H1 (cell line): ENCODE data around the gene NPAS4. TPM values are rescaled to one million over a fixed set of nuclear protein-coding genes. Genes with fewer than 3 reads are reported as not detected.

Source experiments
- CTCF ChIA-PET: fragments of 300-600 bp; sonication (Branson Sonifier 250); formaldehyde crosslinking; loops from one replicate; lab custom pipeline; 2021; ENCODE audit not compliant: partially characterized antibody; lab: Charles Lee
- POLR2A ChIA-PET: fragments of 300-600 bp; sonication (Branson Sonifier 250); formaldehyde crosslinking; loops from one replicate; lab custom pipeline; 2021; ENCODE audit warnings: inconsistent platforms; ENCODE audit not compliant: partially characterized antibody; lab: Charles Lee
- DNase-seq, 2 experiments: peaks; one replicate each; pipeline versions ENCODE4 v3.0.0 to v3.0.0-alpha.2; 2010 to 2022; ENCODE audit warnings: low spot score in 2 of 2, low read depth in 1 of 2, mixed read lengths in 1 of 2
- FAIRE-seq: peaks from 2 replicates; lab custom pipeline; 2011; peaks lifted over from hg19 to GRCh38; lab: Jason Lieb, UNC
- H2AFZ ChIP-seq: 2 replicates; pipeline ENCODE4 v1.8.1; 2012; ENCODE audit warnings: low read length, inconsistent platforms
- H2AK5ac ChIP-seq: 2 replicates; pipeline ENCODE4 v1.6.1; 2013; ENCODE audit warnings: low read depth, low read length
- H2BK120ac ChIP-seq: replicated peaks from 2 replicates; pipeline ENCODE3; 2013; ENCODE audit warnings: low read depth, low read length, inconsistent platforms
- H2BK12ac ChIP-seq: 2 replicates; pipeline ENCODE4 v1.6.1; 2013; ENCODE audit warnings: low read depth, low read length
- H2BK15ac ChIP-seq: 2 replicates; pipeline ENCODE4 v1.6.1; 2013; ENCODE audit warnings: low read length
- H2BK20ac ChIP-seq: 2 replicates; pipeline ENCODE4 v1.6.1; 2013; ENCODE audit warnings: low read length
- H2BK5ac ChIP-seq: 2 replicates; pipeline ENCODE4 v1.6.1; 2013; ENCODE audit warnings: low read depth, low read length
- H3K14ac ChIP-seq: 2 replicates; pipeline ENCODE4 v1.6.1; 2013; ENCODE audit warnings: inconsistent platforms; ENCODE audit not compliant: insufficient read length
- H3K18ac ChIP-seq: 2 replicates; pipeline ENCODE4 v1.6.1; 2013; ENCODE audit warnings: low read length; ENCODE audit errors: extremely low read depth
- H3K23ac ChIP-seq: 2 replicates; pipeline ENCODE4 v1.6.1; 2013; ENCODE audit warnings: inconsistent platforms; ENCODE audit not compliant: insufficient read length
- H3K23me2 ChIP-seq: 2 replicates; pipeline ENCODE4 v1.6.1; 2013; ENCODE audit warnings: low read depth, low read length
- H3K27ac ChIP-seq: 2 replicates; pipeline ENCODE4 v1.6.1; 2011; ENCODE audit warnings: low read depth, low read length, inconsistent platforms
- H3K27me3 ChIP-seq, 4 experiments: replicated peaks in 1 of 4; 1 replicate in 1 of 4; 2 replicates in 3 of 4; pipeline versions ENCODE4 v1.6.1 to v1.8.1; 2011 to 2013; ENCODE audit warnings: low read length in 3 of 4, mild to moderate bottlenecking in 3 of 4, inconsistent platforms in 2 of 4, mixed read lengths in 2 of 4, moderate library complexity in 1 of 4; ENCODE audit not compliant: control insufficient read depth in 3 of 4, insufficient read depth in 3 of 4; ENCODE audit errors: extremely low read depth in 1 of 4
- H3K36me3 ChIP-seq, 4 experiments: 2 replicates each; pipeline versions ENCODE4 v1.6.1 to v1.8.1; 2011 to 2013; ENCODE audit warnings: mild to moderate bottlenecking in 4 of 4, low read length in 3 of 4, moderate library complexity in 2 of 4, control low read depth in 1 of 4, inconsistent platforms in 1 of 4; ENCODE audit not compliant: insufficient read depth in 4 of 4, control insufficient read depth in 2 of 4
- H3K4ac ChIP-seq: replicated peaks from 2 replicates; pipeline ENCODE3; 2013; ENCODE audit warnings: low read length, low read depth, mixed read lengths, inconsistent platforms; ENCODE audit not compliant: insufficient read length
- H3K4me1 ChIP-seq, 4 experiments: replicated peaks in 1 of 4; 1 replicate in 1 of 4; 2 replicates in 3 of 4; pipeline versions ENCODE4 v1.6.1 to v1.8.1; 2011 to 2013; ENCODE audit warnings: low read length in 3 of 4, inconsistent platforms in 2 of 4, mixed read lengths in 1 of 4; ENCODE audit not compliant: insufficient read depth in 4 of 4, control insufficient read depth in 3 of 4
- H3K4me2 ChIP-seq, 2 experiments: 2 replicates each; pipeline versions ENCODE4 v1.6.1 to v1.8.1; 2011 to 2013; ENCODE audit warnings: low read depth in 2 of 2, low read length in 2 of 2, control low read depth in 1 of 2, inconsistent platforms in 1 of 2, mild to moderate bottlenecking in 1 of 2; ENCODE audit not compliant: insufficient read depth in 1 of 2
- H3K4me3 ChIP-seq, 4 experiments: fragments of 200-600, 300-600 bp in 1 of 4; sonication (generic), shearing (Covaris generic), sonication (Bioruptor Twin) in 1 of 4; 2 replicates each; pipeline versions ENCODE4 v1.5.1 to v1.8.1; 2011 to 2016; ENCODE audit warnings: low read length in 4 of 4, low read depth in 3 of 4, control low read depth in 2 of 4, inconsistent platforms in 2 of 4, mild to moderate bottlenecking in 2 of 4, mixed read lengths in 1 of 4, moderate library complexity in 1 of 4; ENCODE audit not compliant: insufficient read depth in 2 of 4; ENCODE audit errors: extremely low read depth in 1 of 4
- H3K56ac ChIP-seq: replicated peaks from 2 replicates; pipeline ENCODE3; 2013; ENCODE audit warnings: low read depth, mild to moderate bottlenecking, mixed read lengths, low read length, inconsistent platforms; ENCODE audit not compliant: insufficient read length
- H3K79me1 ChIP-seq: 2 replicates; pipeline ENCODE4 v1.6.1; 2013; ENCODE audit warnings: low read depth, low read length, control low read depth
- H3K79me2 ChIP-seq, 2 experiments: 2 replicates each; pipeline versions ENCODE4 v1.6.1 to v1.8.1; 2012 to 2013; ENCODE audit warnings: low read length in 2 of 2, mild to moderate bottlenecking in 2 of 2, inconsistent platforms in 1 of 2; ENCODE audit not compliant: insufficient read depth in 2 of 2, control insufficient read depth in 1 of 2
- H3K9ac ChIP-seq, 4 experiments: replicated peaks in 1 of 4; 1 replicate in 1 of 4; 2 replicates in 3 of 4; pipeline versions ENCODE4 v1.6.1 to v1.8.1; 2011 to 2013; ENCODE audit warnings: low read depth in 3 of 4, low read length in 3 of 4, control low read depth in 2 of 4, mild to moderate bottlenecking in 2 of 4, moderate library complexity in 2 of 4, inconsistent platforms in 1 of 4; ENCODE audit errors: extremely low read depth in 1 of 4
- H3K9me3 ChIP-seq, 2 experiments: 2 replicates each; pipeline versions ENCODE4 v1.6.1 to v1.8.1; 2012 to 2013; ENCODE audit warnings: mild to moderate bottlenecking in 2 of 2, moderate library complexity in 2 of 2, control low read depth in 1 of 2, inconsistent platforms in 1 of 2, low read depth in 1 of 2, low read length in 1 of 2, mixed read lengths in 1 of 2; ENCODE audit not compliant: insufficient read depth in 2 of 2
- H4K20me1 ChIP-seq, 2 experiments: replicated peaks in 1 of 2; 2 replicates each; pipeline versions ENCODE3 to v1.8.1; 2011 to 2013; ENCODE audit warnings: inconsistent platforms in 2 of 2, low read length in 2 of 2, mild to moderate bottlenecking in 1 of 2; ENCODE audit not compliant: insufficient read depth in 2 of 2, control insufficient read depth in 1 of 2
- H4K5ac ChIP-seq: 2 replicates; pipeline ENCODE4 v1.6.1; 2013; ENCODE audit warnings: low read length, low read depth, mixed read lengths, inconsistent platforms; ENCODE audit not compliant: insufficient read length
- H4K8ac ChIP-seq: 2 replicates; pipeline ENCODE4 v1.8.0; 2013; ENCODE audit warnings: mild to moderate bottlenecking, moderate library complexity, low read length, inconsistent platforms; ENCODE audit not compliant: insufficient read depth; ENCODE audit errors: extremely low read depth
- H4K91ac ChIP-seq: replicated peaks from 2 replicates; pipeline ENCODE3; 2013; ENCODE audit warnings: low read length, mixed read lengths, inconsistent platforms; ENCODE audit not compliant: insufficient read length
- CTBP2 ChIP-seq: IDR thresholded peaks from 2 replicates; pipeline ENCODE4 v1.7.0; 2011; ENCODE audit warnings: borderline replicate concordance, mild to moderate bottlenecking, moderate library complexity, mixed read lengths, low read length; ENCODE audit not compliant: insufficient read depth, insufficient read length
- MAX ChIP-seq: IDR thresholded peaks from 2 replicates; pipeline ENCODE4 v1.6.1; 2012; ENCODE audit warnings: inconsistent platforms
- POLR2AphosphoS5 ChIP-seq: IDR thresholded peaks from 2 replicates; pipeline ENCODE4 v1.6.1; 2011; ENCODE audit warnings: low read depth, low read length
- SP2 ChIP-seq: IDR thresholded peaks from 2 replicates; pipeline ENCODE4 v1.6.1; 2012; ENCODE audit warnings: mild to moderate bottlenecking, low read length, inconsistent platforms
- TAF1 ChIP-seq: IDR thresholded peaks from 2 replicates; pipeline ENCODE4 v1.6.1; 2011; ENCODE audit warnings: mild to moderate bottlenecking, low read depth, low read length
- ZNF274 ChIP-seq: IDR thresholded peaks from 2 replicates; pipeline ENCODE4 v1.7.0; 2012; ENCODE audit warnings: low read length, borderline replicate concordance; ENCODE audit errors: extremely low read depth
- WGBS, 2 experiments: shearing (Covaris generic) in 1 of 2; methylation state at CpG; one replicate each; pipeline versions ENCODE4 v1.1.6 to v1.1.7; 2013 to 2015; ENCODE audit warnings: low lambda C conversion rate in 2 of 2, mixed read lengths in 2 of 2, inconsistent platforms in 1 of 2, low coverage in 1 of 2, missing lambda C conversion rate in 1 of 2; ENCODE audit not compliant: insufficient replicate concordance in 2 of 2, insufficient coverage in 1 of 2, insufficient read length in 1 of 2; ENCODE audit errors: extremely low coverage in 1 of 2, missing lambda C conversion rate in 1 of 2; 5-methylcytosine and 5-hydroxymethylcytosine counted together
- polyA plus RNA-seq, 7 experiments: library from polyadenylated mRNA; depleted of rRNA in 3 of 7; stranded (reverse) in 5 of 7; unstranded in 2 of 7; fragments of >200 nt in 5 of 7; fragments of 200-250 nt in 2 of 7; gene quantifications; 1 replicate in 5 of 7; 2 replicates in 1 of 7; 4 replicates in 1 of 7; pipeline versions ENCODE4 v1.2.1 to v1.2.3, GENCODE V29; 2011 to 2013; ENCODE audit warnings: missing spikeins in 2 of 7, mixed read lengths in 2 of 7
- total RNA-seq: library from RNA; stranded (reverse); fragmentation: NEBNext Ultra II Directional; extraction: Animal tissue kit (Norgen Biotek cat#: 25700); gene quantifications from 2 replicates; pipeline ENCODE4 v1.2.1, GENCODE V29; 2021

The NPAS4 gene
- total and polyA plus RNA-seq, 2 of the 8 experiments (the other 6 are each of a cell fraction or from before 2014, with no cell fraction given): 0.73 to 0.99 TPM

GRCh38 chr11:66467756-66468155 is 46.9 kb downstream of the NPAS4 start:
- FAIRE-seq: no peak
- Histone ChIP-seq H4K5ac (no peak overlapping the region), H3K4ac (no peak overlapping the region), H3K23ac (no peak overlapping the region), H4K91ac (no peak overlapping the region), H3K27me3 (no peaks in the 10 kb centered on the region; a peak in 1 of 7 replicates), H3K4me2 (peak overlapping the region; percentile 69 to 74), H3K23me2 (peaks cover 13% of the 10 kb centered on the region), H3K27ac (no peak overlapping the region), H3K79me1 (no peaks in the 10 kb centered on the region), H2BK12ac (no peak overlapping the region), H3K56ac (no peak overlapping the region), H2BK5ac (no peak overlapping the region; the same call in 1 of the 2 replicates), H2BK120ac (no peak overlapping the region), H3K18ac (no peak overlapping the region), H4K8ac (no peak overlapping the region), H3K79me2 (no peaks in the 10 kb centered on the region), H4K20me1 (no peaks in the 10 kb centered on the region), H2BK20ac (no peak overlapping the region), H3K4me1 (peaks cover 7 to 25% (median 14%) of the 10 kb centered on the region in 4 experiments), H2AK5ac (no peak overlapping the region), H3K9me3 (peaks cover 0 to under 1% of the 10 kb centered on the region in 2 experiments; a peak in 2 of 4 replicates), H2AFZ (no peak overlapping the region), H2BK15ac (no peak overlapping the region), H3K36me3 (no peaks in the 10 kb centered on the region; a peak in 1 of 8 replicates), H3K9ac (peak overlapping the region in 2 of 4 experiments; percentile 5 to 62; a peak in 2 of 7 replicates), H3K14ac (no peak overlapping the region), H3K4me3 (peak overlapping the region; percentile 52 to 78 (median 65); a peak in 6 of 8 replicates)
- 81% methylated on average over 6 of the region's 6 CpGs; no CpG with 5 or more reads in 1 of the 2 experiments for WGBS, 2 experiments
- TF ChIP-seq SP2 (no peak), POLR2AphosphoS5 (no peak), MAX (no peak), TAF1 (no peak), CTBP2 (no peak), ZNF274 (no peak)
- POLR2A ChIA-PET: interaction anchor here (1.0 to 7.3 kb wide), 8 partner anchors 9 to 170 kb away, joined by 3 to 85 read pairs (median 4); partner anchors contain the start of genes DPP3, MRPL11, NPAS4 and RBM4
- CTCF ChIA-PET: interaction anchor here (0.6 to 6.7 kb wide), 11 partner anchors 8 to 82 kb away, joined by 3 to 39 read pairs (median 6); partner anchors contain the start of genes DPP3, MRPL11 and NPAS4
- peak in 1 of 2 experiments; percentile 51 for DNase-seq
